NCI-H510A treated with DMSO at 0.1 percent for 48 hours (cell line): Measurements from ENCODE around the gene SLC2A13.
"Not testable (repeated sequence)": the region's sequence is repeated elsewhere in the genome, so short reads cannot be mapped to it uniquely, and the experiment has no call there.

Source experiments
- DNase-seq: peaks from one replicate; lab custom pipeline; 2025; lab: John Stamatoyannopoulos, UW

Gene SLC2A13

GRCh38 chr12:40038619-40039018 is 67.3 kb downstream of the SLC2A13 start:
- DNase-seq, result no peak

GRCh38 chr12:40034712-40035111 is 71.2 kb downstream of the SLC2A13 start:
- DNase-seq, result no peak

GRCh38 chr12:40034156-40034555 is 71.7 kb downstream of the SLC2A13 start:
- DNase-seq, result no peak

- no peak for DNase-seq
These were observed 72.6 kb downstream of the SLC2A13 start for GRCh38 chr12:40033242-40033630.

- no peak for DNase-seq
These were observed 73.2 kb downstream of the SLC2A13 start for GRCh38 chr12:40032433-40033241.

GRCh38 chr12:40031965-40032364 is 73.9 kb downstream of the SLC2A13 start:
- DNase-seq, result no peak

- not testable (repeated sequence) for DNase-seq
These were observed 74.9 kb downstream of the SLC2A13 start for GRCh38 chr12:40030970-40031369.

GRCh38 chr12:40028296-40028695 is 77.6 kb downstream of the SLC2A13 start:
- no peak for DNase-seq

GRCh38 chr12:40022850-40023249 is 83.0 kb downstream of the SLC2A13 start:
- no peak for DNase-seq

GRCh38 chr12:40020261-40020691 is 85.6 kb downstream of the SLC2A13 start:
- no peak for DNase-seq

- DNase-seq, result no peak
These were observed 88.4 kb downstream of the SLC2A13 start for GRCh38 chr12:40017488-40017887.

- no peak for DNase-seq
These were observed 88.9 kb downstream of the SLC2A13 start for GRCh38 chr12:40016980-40017379.

- DNase-seq, result no peak
These were observed 90.0 kb downstream of the SLC2A13 start for GRCh38 chr12:40015881-40016280.

GRCh38 chr12:40015345-40015744 is 90.5 kb downstream of the SLC2A13 start:
- no peak for DNase-seq

GRCh38 chr12:40013847-40014246 is 92.0 kb downstream of the SLC2A13 start:
- DNase-seq, result no peak

- no peak for DNase-seq
These were observed 92.6 kb downstream of the SLC2A13 start for GRCh38 chr12:40013292-40013691.

GRCh38 chr12:40012711-40013110 is 93.2 kb downstream of the SLC2A13 start:
- DNase-seq, result no peak

- DNase-seq, result no peak
These were observed 94.1 kb downstream of the SLC2A13 start for GRCh38 chr12:40011775-40012129.

- DNase-seq, result no peak
These were observed 94.7 kb downstream of the SLC2A13 start for GRCh38 chr12:40010899-40011774.

- no peak for DNase-seq
These were observed 103.4 kb downstream of the SLC2A13 start for GRCh38 chr12:40002178-40003169.

- no peak for DNase-seq
These were observed 104.5 kb downstream of the SLC2A13 start for GRCh38 chr12:40001406-40001805.

- DNase-seq, result no peak
These were observed 105.0 kb downstream of the SLC2A13 start for GRCh38 chr12:40000884-40001283.
